Measurements from ENCODE around the gene UPK3BL2. TPM values are rescaled to one million over a fixed set of nuclear protein-coding genes. Genes with fewer than 3 reads are reported as not detected.
"Not testable (repeated sequence)": the region's sequence is repeated elsewhere in the genome, so short reads cannot be mapped to it uniquely, and the experiment has no call there.

Gene UPK3BL2
- total and polyA plus RNA-seq, 2 of the 4 experiments (the other 2 are of a cell fraction): 0.18 to 5.7 TPM

DNA sequence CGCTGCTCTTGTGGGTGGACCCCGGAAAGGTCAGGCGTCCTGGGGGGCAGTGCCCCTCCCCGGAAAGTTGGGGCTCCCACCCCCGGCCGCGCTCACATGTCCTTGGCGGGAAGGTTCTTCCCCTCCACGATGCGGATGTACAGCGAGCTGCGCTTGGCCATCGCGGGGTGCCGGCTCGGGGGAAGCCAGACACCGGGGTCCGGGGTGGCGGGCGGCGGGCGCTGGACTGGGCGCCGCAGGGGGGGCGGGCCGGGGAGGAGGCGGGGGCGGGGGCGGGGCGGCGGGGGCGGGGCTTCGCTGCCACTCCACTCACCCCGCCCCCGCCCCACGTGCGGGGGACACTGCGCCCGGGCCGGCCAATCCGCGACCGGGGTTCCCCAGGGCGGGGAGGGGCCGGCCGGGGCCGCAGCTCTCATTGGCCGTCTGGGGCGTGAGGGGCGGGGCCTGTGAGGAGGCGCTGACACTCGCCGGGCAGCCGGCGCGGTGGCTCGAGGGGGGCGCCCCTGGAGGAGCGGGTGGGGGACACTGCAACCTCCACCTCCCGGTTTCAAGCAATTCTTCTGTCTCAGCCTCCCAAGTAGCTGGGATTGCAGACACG lies 25.8 kb downstream of the UPK3BL2 start, which contains the start of gene RASA4B:
TSS of gene RASA4B (minus strand) at position 228 of the 598 bp plus-strand sequence. CDS start at position 161, 67 bp downstream.
- H3K27me3 ChIP-seq (ENCODE audit: control insufficient read depth, insufficient read depth, low read length); BruUV-seq (replicated peaks); H3K9ac ChIP-seq (ENCODE audit: low read depth, low read length); H3K18ac ChIP-seq (ENCODE audit: low read depth, low read length); H2AK9ac ChIP-seq (replicated peaks; ENCODE audit: low read depth, low read length, poor library complexity); H3K23ac ChIP-seq (ENCODE audit: low read depth, low read length); CTCF ChIA-PET; H2BK15ac ChIP-seq (ENCODE audit: low read depth, low read length); H4K91ac ChIP-seq (ENCODE audit: insufficient read depth, low read depth, low read length); H3K27ac ChIP-seq (ENCODE audit: insufficient read depth, low read length); H2BK5ac ChIP-seq (ENCODE audit: low read depth, low read length, poor library complexity, severe bottlenecking); H3K9me3 ChIP-seq (ENCODE audit: control insufficient read depth, insufficient read depth, low read length); dilution Hi-C loops (cut with HindIII; ENCODE audit: low sequenced_read_pairs, unreplicated experiment); H3K9me1 ChIP-seq (ENCODE audit: insufficient read depth, low read length); POLR2A ChIA-PET (ENCODE audit: unreplicated experiment); H4K20me1 ChIP-seq (ENCODE audit: insufficient read depth, low read length); H4K5ac ChIP-seq (ENCODE audit: low read depth, low read length); H2BK120ac ChIP-seq (ENCODE audit: low read depth, low read length); H2AFZ ChIP-seq (replicated peaks; ENCODE audit: low read length, poor library complexity); H2BK20ac ChIP-seq (ENCODE audit: low read depth, low read length); H3K56ac ChIP-seq (ENCODE audit: extremely low read depth, insufficient read depth, low read length); DNase-seq; intact Hi-C loops (cut with micrococcal nuclease); in situ Hi-C loops (cut with MboI; ENCODE audit: low sequenced_read_pairs); H3K14ac ChIP-seq (replicated peaks; ENCODE audit: low read depth, low read length); H2AK5ac ChIP-seq (ENCODE audit: low read depth, low read length); H3K36me3 ChIP-seq (ENCODE audit: control insufficient read depth, insufficient read depth, low read length); H3K4ac ChIP-seq (ENCODE audit: low read depth, low read length); H4K8ac ChIP-seq (ENCODE audit: low read depth in 2 of 2, low read length in 2 of 2); H3K79me1 ChIP-seq (ENCODE audit: low read depth in 1 of 2, low read length in 2 of 2); H3K4me1 ChIP-seq (ENCODE audit: control insufficient read depth, insufficient read depth, low read length): not testable (repeated sequence)
- no CpG with 5 or more reads among the region's 61 CpGs for WGBS, 2 experiments (ENCODE audit: extremely low coverage in 2 of 2, insufficient read length in 1 of 2)
- H3K4me2 ChIP-seq (ENCODE audit: low read depth, low read length): peak within 1 kb of the TSS; percentile 67; the same call in 1 of the 2 replicates
- peak; percentile 99 for ATAC-seq (ENCODE audit: low read depth)
- peak within 1 kb of the TSS; percentile 50 for H3K4me3 ChIP-seq (ENCODE audit: insufficient read depth, low read depth, low read length)

DNA sequence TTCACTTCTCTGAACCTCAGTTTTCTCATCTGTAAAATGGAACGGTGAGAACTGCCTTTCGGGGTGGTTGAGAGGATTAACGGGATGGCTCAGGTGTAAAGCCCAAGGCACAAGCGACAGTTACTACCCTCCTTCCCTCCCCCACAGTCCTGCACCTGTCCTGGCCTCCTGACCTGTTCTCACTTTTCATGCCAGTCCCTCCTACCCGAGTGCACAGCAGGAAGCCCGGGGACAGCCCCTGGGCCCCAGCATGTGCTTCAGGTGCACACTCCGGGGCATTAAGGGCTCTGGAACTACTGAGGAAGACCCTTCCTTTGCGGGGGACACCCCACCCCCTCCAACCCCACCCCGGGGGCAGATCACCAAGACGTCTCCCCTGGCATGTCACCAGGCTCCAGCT lies 26.5 kb downstream of the UPK3BL2 start:
- ATAC-seq (ENCODE audit: low read depth): not testable (repeated sequence)

More for the DNA sequence above, 26.5 kb downstream of the UPK3BL2 start:
- dilution Hi-C loops (cut with HindIII; ENCODE audit: low sequenced_read_pairs, unreplicated experiment); H3K27ac ChIP-seq (ENCODE audit: insufficient read depth, low read length); H2AFZ ChIP-seq (replicated peaks; ENCODE audit: low read length, poor library complexity); H4K91ac ChIP-seq (ENCODE audit: insufficient read depth, low read depth, low read length); in situ Hi-C loops (cut with MboI; ENCODE audit: low sequenced_read_pairs); intact Hi-C loops (cut with micrococcal nuclease); H3K23ac ChIP-seq (ENCODE audit: low read depth, low read length); H2AK5ac ChIP-seq (ENCODE audit: low read depth, low read length); H3K9me3 ChIP-seq (ENCODE audit: control insufficient read depth, insufficient read depth, low read length); H4K20me1 ChIP-seq (ENCODE audit: insufficient read depth, low read length); H4K8ac ChIP-seq (ENCODE audit: low read depth in 2 of 2, low read length in 2 of 2); H2BK120ac ChIP-seq (ENCODE audit: low read depth, low read length); H3K79me1 ChIP-seq (ENCODE audit: low read depth in 1 of 2, low read length in 2 of 2); H3K27me3 ChIP-seq (ENCODE audit: control insufficient read depth, insufficient read depth, low read length); H2BK20ac ChIP-seq (ENCODE audit: low read depth, low read length); H3K4me2 ChIP-seq (ENCODE audit: low read depth, low read length); H3K4ac ChIP-seq (ENCODE audit: low read depth, low read length); H3K4me3 ChIP-seq (ENCODE audit: insufficient read depth, low read depth, low read length); H3K9me1 ChIP-seq (ENCODE audit: insufficient read depth, low read length); H3K14ac ChIP-seq (replicated peaks; ENCODE audit: low read depth, low read length); H3K56ac ChIP-seq (ENCODE audit: extremely low read depth, insufficient read depth, low read length); H2BK5ac ChIP-seq (ENCODE audit: low read depth, low read length, poor library complexity, severe bottlenecking); H3K36me3 ChIP-seq (ENCODE audit: control insufficient read depth, insufficient read depth, low read length); POLR2A ChIA-PET (ENCODE audit: unreplicated experiment); H2AK9ac ChIP-seq (replicated peaks; ENCODE audit: low read depth, low read length, poor library complexity); H3K9ac ChIP-seq (ENCODE audit: low read depth, low read length); H4K5ac ChIP-seq (ENCODE audit: low read depth, low read length); BruUV-seq (replicated peaks); CTCF ChIA-PET; DNase-seq; H3K4me1 ChIP-seq (ENCODE audit: control insufficient read depth, insufficient read depth, low read length); H3K18ac ChIP-seq (ENCODE audit: low read depth, low read length); H2BK15ac ChIP-seq (ENCODE audit: low read depth, low read length): not testable (repeated sequence)
- WGBS, 2 experiments (ENCODE audit: extremely low coverage in 2 of 2, insufficient read length in 1 of 2): no CpG with 5 or more reads among the region's 10 CpGs
